HG03521 (cell line): Measurements from ENCODE around the gene PLB1.

Experiments used
- ATAC-seq: cut with Tn5 transposase; IDR thresholded peaks from one replicate; pipeline ENCODE4 v1.9.1; 2021; ENCODE audit warnings: mild to moderate bottlenecking, moderate library complexity; ENCODE audit not compliant: unreplicated experiment

PLB1 gene

GRCh38 chr2:28643327-28643726 is 147.5 kb downstream of the PLB1 start:
- no peak for ATAC-seq

GRCh38 chr2:28643911-28644334 is 148.1 kb downstream of the PLB1 start:
- ATAC-seq = no peak

GRCh38 chr2:28644760-28645159 is 148.9 kb downstream of the PLB1 start:
- no peak for ATAC-seq

GRCh38 chr2:28645553-28645952 is 149.7 kb downstream of the PLB1 start:
- ATAC-seq = no peak

GRCh38 chr2:28647682-28648081 is 151.8 kb downstream of the PLB1 start:
- no peak for ATAC-seq

GRCh38 chr2:28648147-28648546 is 152.3 kb downstream of the PLB1 start:
- no peak for ATAC-seq

- ATAC-seq = no peak
Observed at GRCh38 chr2:28648671-28649395, 153.0 kb downstream of the PLB1 start.

GRCh38 chr2:28649481-28650265 is 153.8 kb downstream of the PLB1 start:
- ATAC-seq = no peak

- no peak for ATAC-seq
Observed at GRCh38 chr2:28650266-28650584, 154.4 kb downstream of the PLB1 start.

- ATAC-seq = no peak
Observed at GRCh38 chr2:28652217-28652616, 156.4 kb downstream of the PLB1 start.

- ATAC-seq = no peak
Observed at GRCh38 chr2:28653892-28654662, 158.2 kb downstream of the PLB1 start.

- no peak for ATAC-seq
Observed at GRCh38 chr2:28654663-28655320, 158.9 kb downstream of the PLB1 start.

- ATAC-seq = no peak
Observed at GRCh38 chr2:28656937-28657615, 161.2 kb downstream of the PLB1 start.

GRCh38 chr2:28658369-28658768 is 162.5 kb downstream of the PLB1 start:
- ATAC-seq = no peak

GRCh38 chr2:28659127-28659526 is 163.3 kb downstream of the PLB1 start:
- ATAC-seq = no peak

- ATAC-seq = no peak
Observed at GRCh38 chr2:28661589-28662001, 165.7 kb downstream of the PLB1 start.

- ATAC-seq = no peak
Observed at GRCh38 chr2:28662044-28662443, 166.2 kb downstream of the PLB1 start.

- ATAC-seq = no peak
Observed at GRCh38 chr2:28662468-28663181, 166.8 kb downstream of the PLB1 start.

GRCh38 chr2:28663359-28663758 is 167.5 kb downstream of the PLB1 start:
- ATAC-seq = no peak
